ENCODE results near the gene TRIM26.

DNA sequence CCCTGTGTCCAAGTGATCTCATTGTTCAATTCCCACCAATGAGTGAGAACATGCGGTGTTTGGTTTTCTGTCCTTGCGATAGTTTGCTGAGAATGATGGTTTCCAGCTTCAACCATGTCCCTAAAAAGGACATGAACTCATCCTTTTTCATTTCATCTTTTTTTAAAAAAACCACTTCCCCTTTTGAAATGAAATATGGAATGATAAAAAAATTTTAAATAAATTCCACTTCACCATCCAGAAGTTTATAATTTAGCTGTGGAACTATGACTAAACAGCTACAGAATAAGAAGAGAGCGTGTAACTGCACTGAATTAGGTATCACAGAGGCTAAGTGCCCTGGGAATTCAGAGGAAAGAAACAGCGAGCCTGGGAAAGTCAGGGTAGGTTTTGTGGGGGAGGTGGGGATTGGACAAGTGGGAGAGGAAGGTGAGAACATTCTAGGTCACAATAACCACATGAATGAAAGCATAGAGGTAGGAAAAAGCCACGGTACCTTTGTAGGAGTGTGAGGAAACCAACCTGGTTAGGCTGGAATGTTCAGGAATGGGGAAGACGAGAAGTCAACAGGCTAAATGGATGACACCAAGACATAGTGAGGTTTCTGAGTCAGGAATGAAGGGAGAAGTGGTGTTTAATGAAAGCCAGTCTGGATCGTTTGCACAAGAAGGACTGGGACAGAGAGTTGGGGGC is 63.2 kb downstream of the TRIM26 start:
- TF ChIP-seq, protein P1, sequence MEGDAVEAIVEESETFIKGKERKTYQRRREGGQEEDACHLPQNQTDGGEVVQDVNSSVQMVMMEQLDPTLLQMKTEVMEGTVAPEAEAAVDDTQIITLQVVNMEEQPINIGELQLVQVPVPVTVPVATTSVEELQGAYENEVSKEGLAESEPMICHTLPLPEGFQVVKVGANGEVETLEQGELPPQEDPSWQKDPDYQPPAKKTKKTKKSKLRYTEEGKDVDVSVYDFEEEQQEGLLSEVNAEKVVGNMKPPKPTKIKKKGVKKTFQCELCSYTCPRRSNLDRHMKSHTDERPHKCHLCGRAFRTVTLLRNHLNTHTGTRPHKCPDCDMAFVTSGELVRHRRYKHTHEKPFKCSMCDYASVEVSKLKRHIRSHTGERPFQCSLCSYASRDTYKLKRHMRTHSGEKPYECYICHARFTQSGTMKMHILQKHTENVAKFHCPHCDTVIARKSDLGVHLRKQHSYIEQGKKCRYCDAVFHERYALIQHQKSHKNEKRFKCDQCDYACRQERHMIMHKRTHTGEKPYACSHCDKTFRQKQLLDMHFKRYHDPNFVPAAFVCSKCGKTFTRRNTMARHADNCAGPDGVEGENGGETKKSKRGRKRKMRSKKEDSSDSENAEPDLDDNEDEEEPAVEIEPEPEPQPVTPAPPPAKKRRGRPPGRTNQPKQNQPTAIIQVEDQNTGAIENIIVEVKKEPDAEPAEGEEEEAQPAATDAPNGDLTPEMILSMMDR (IDR thresholded peaks at IDR 0.05): no peak
- no peak for TF ChIP-seq POLR2A (IDR thresholded peaks at IDR 0.05)
